Measurements from ENCODE around the gene LRRC2.
"Not testable (repeated sequence)": the region's sequence is repeated elsewhere in the genome, so short reads cannot be mapped to it uniquely, and the experiment has no call there.

Gene LRRC2

GRCh38 chr3:46557814-46558183 is 8.3 kb downstream of the LRRC2 start:
- DNase-seq (ENCODE audit: low read depth): no peak

- DNase-seq (ENCODE audit: low read depth): no peak
Measured at GRCh38 chr3:46553154-46553553, 12.9 kb downstream of the LRRC2 start.

GRCh38 chr3:46552538-46552937 is 13.6 kb downstream of the LRRC2 start:
- no peak for DNase-seq (ENCODE audit: low read depth)

GRCh38 chr3:46551615-46552014 is 14.5 kb downstream of the LRRC2 start:
- no peak for DNase-seq (ENCODE audit: low read depth)

- no peak for DNase-seq (ENCODE audit: low read depth)
Measured at GRCh38 chr3:46549989-46550388, 16.1 kb downstream of the LRRC2 start.

GRCh38 chr3:46549408-46549904 is 16.6 kb downstream of the LRRC2 start:
- DNase-seq (ENCODE audit: low read depth): no peak

- not testable (repeated sequence) for DNase-seq (ENCODE audit: low read depth)
Measured at GRCh38 chr3:46548611-46549010, 17.5 kb downstream of the LRRC2 start.

GRCh38 chr3:46546896-46547440 is 19.1 kb downstream of the LRRC2 start:
- DNase-seq (ENCODE audit: low read depth): no peak

GRCh38 chr3:46545818-46546630 is 20.1 kb downstream of the LRRC2 start:
- no peak for DNase-seq (ENCODE audit: low read depth)

- DNase-seq (ENCODE audit: low read depth): no peak
Measured at GRCh38 chr3:46544771-46545503, 21.2 kb downstream of the LRRC2 start.

GRCh38 chr3:46542801-46543201 is 23.3 kb downstream of the LRRC2 start:
- no peak for DNase-seq (ENCODE audit: low read depth)

GRCh38 chr3:46542344-46542743 is 23.8 kb downstream of the LRRC2 start:
- DNase-seq (ENCODE audit: low read depth): no peak

- DNase-seq (ENCODE audit: low read depth): no peak
Measured at GRCh38 chr3:46541835-46542234, 24.3 kb downstream of the LRRC2 start.

- no peak for DNase-seq (ENCODE audit: low read depth)
Measured at GRCh38 chr3:46540550-46540949, 25.6 kb downstream of the LRRC2 start.

- no peak for DNase-seq (ENCODE audit: low read depth)
Measured at GRCh38 chr3:46539443-46540005, 26.6 kb downstream of the LRRC2 start.

- DNase-seq (ENCODE audit: low read depth): peak; percentile 16
Measured at GRCh38 chr3:46538803-46539442, 27.2 kb downstream of the LRRC2 start.

- not testable (repeated sequence) for DNase-seq (ENCODE audit: low read depth)
Measured at GRCh38 chr3:46538425-46538802, 27.7 kb downstream of the LRRC2 start.

GRCh38 chr3:46537779-46538178 is 28.3 kb downstream of the LRRC2 start:
- DNase-seq (ENCODE audit: low read depth): no peak

GRCh38 chr3:46537316-46537715 is 28.8 kb downstream of the LRRC2 start:
- no peak for DNase-seq (ENCODE audit: low read depth)

GRCh38 chr3:46536758-46537157 is 29.3 kb downstream of the LRRC2 start:
- no peak for DNase-seq (ENCODE audit: low read depth)

GRCh38 chr3:46535746-46536145 is 30.4 kb downstream of the LRRC2 start:
- DNase-seq (ENCODE audit: low read depth): no peak

GRCh38 chr3:46533091-46533490 is 33.0 kb downstream of the LRRC2 start:
- DNase-seq (ENCODE audit: low read depth): no peak
